ENCODE measurements around the gene KREMEN2.

The KREMEN2 gene

DNA sequence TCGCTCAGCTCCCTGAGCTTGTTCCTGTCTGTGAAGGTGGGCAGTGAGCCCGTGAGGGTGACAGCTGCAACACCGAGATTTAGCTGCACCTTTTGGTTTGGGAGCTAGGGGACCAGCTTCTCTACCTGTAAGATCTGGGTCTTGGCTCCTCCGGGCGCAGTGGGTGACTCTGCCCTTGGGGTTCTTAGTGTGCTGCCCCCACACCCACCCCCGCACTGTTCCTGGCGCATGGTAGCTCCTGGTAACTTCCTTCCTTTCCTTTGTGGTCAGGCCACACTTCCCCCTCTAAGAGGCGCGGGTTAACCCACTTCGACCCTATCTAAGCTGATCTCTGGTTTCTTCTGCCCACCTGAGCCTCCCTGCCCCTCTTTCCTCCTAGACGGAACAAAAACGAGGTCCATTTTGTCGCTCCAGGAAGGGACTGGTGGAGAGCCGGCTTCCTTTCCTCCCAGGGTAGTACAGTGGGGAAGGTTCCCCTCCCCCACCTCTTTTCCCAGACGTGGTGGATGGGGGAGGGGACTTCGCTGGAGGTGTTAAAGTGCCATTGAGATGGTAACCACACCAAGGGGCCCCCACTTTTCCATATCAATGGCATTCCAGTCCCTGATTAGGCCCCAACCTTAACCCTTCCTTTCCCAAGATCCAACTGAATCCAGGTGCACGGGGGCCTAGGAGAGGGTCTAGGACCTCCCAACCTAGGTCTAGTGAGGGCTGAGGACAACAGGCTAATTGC lies 44.0 kb downstream of the KREMEN2 start:
- no peak for DNase-seq

- no peak for DNase-seq
Observed at GRCh38 chr16:3008690-3009037, 44.6 kb downstream of the KREMEN2 start.

DNA sequence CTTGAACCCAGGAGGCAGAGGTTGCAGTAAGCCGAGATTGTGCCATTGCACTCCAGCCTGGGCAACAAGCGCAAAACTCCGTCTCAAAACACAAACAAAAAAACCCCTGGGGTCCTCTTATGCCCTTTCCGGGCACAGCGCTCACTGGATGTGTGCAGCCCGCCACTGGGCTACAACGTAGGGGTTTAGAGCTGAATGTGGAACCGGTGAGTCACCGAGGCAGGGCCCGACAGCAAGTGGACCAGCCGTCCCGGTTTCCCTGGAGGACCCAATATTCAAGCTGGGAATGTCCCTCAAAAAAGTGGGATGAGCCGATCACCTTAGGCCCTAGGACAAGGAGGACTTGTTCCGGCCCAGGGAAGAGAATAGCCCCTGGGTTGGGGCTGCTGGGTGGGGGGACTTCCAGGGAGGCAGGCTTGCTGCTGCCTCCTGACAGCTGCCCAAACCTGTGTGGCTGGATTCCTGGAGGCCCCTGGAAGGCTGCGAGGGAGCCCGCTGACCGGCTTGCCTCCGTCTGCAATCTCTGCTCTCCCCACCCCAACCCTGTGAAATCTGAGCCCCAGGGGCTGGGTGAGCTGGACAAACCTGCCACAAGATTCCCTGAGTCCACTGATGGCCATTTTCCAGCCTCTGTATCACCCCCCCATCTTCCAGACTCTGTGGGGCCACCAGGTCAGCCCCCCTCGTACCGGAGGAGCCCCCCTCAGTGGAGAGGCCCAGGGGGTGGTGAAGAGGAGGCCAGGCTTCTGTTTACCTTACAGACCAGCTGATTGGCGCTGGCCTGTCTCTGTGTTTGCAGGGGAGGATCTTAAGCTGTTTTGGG lies 45.7 kb downstream of the KREMEN2 start:
- DNase-seq: no peak

- DNase-seq: no peak
Observed at GRCh38 chr16:3010510-3010909, 46.4 kb downstream of the KREMEN2 start.

- DNase-seq: peak; percentile 31
Observed at GRCh38 chr16:3012246-3012645, 48.2 kb downstream of the KREMEN2 start.

DNA sequence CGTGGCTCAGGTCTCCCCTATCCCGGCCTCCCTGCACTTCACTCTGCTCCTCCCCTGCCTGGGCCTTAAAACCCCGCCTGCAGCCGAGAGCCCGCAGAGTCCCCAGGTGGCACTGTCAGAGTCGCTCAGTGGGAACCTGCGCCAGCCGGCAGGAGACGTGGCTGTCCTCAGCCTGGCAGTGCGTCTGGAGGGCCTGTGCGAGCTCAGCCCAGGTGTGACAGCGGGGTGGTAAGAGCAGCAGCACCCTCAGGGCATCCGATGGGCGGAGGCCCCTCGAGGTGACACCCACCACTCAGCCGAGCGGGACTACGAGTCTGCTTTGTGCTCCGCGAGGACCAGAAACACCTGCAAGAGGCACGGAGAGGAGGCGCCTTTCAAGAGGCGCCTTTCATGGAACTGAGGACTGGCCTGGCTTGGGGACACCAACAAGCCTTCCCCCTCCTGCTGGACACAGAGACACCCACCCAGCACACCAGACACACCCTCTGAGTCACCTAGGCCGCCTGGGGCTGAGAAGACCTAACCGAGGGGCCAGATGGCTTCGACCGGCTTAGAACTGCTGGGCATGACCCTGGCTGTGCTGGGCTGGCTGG lies 48.8 kb downstream of the KREMEN2 start, which contains the start of gene CLDN9:
CLDN9 (plus strand) TSS at position 96 of the 593 bp plus-strand sequence; CDS start at position 536, 440 bp downstream.
- no peak for DNase-seq

GRCh38 chr16:3013491-3013951 lies 49.4 kb downstream of the KREMEN2 start:
- no peak for DNase-seq

- no peak for DNase-seq
Observed at GRCh38 chr16:3013998-3014690, 50.1 kb downstream of the KREMEN2 start.

DNA sequence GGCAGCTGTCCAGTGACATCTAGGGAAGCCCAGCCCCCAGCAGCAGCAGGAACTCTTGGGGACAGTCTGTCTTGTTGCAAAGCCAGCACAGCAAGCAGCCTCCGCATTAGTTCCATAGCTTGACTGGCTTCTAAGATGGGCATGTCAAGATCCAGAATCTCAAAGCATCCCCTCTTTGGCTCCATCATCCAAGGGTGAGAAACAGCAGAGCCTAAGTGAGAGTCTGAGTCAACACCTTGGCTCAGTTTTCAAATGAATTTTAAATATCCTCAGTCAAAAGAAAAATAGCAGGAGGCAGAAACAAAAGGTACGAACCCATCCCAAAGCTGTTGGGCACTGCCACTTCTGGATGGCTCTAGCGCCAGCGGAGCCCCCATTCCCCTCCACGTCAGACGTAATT lies 50.9 kb downstream of the KREMEN2 start:
- DNase-seq: no peak

GRCh38 chr16:3015865-3016521 lies 51.9 kb downstream of the KREMEN2 start:
- DNase-seq: no peak

GRCh38 chr16:3017344-3017743 lies 53.3 kb downstream of the KREMEN2 start:
- no peak for DNase-seq
